ENCODE measurements around the gene MYOCOS. TPM values are rescaled to one million over a fixed set of nuclear protein-coding genes. Genes with fewer than 3 reads are reported as not detected.

The MYOCOS gene
- total RNA-seq, 5 donors from 2014 or later (not counting 1 experiment from before 2014, with no cell fraction given) = 0.18 to 0.33 TPM; not detected in 3

- Histone ChIP-seq H3K36me3 (ENCODE audit: control insufficient read depth in 2 of 2, extremely low read depth in 1 of 2, insufficient read depth in 1 of 2, low read length in 1 of 2) (no peaks in the 10 kb centered on the region), H3K27me3 (replicated peaks in 1 of 2; ENCODE audit: control insufficient read depth in 2 of 2, extremely low read depth in 1 of 2, insufficient read depth in 2 of 2, low read length in 1 of 2) (peaks cover 0 to 2% of the 10 kb centered on the region in 2 experiments), H3K4me3 (ENCODE audit: control insufficient read depth in 1 of 2, extremely low read depth in 1 of 2, low read length in 1 of 2) (no peak overlapping the region), H3K27ac (ENCODE audit: low read length) (no peak overlapping the region), H3K9me3 (no peaks in the 10 kb centered on the region), H3K4me1 (ENCODE audit: control insufficient read depth in 1 of 2, extremely low read depth in 1 of 2, insufficient read depth in 2 of 2, low read length in 2 of 2) (no peaks in the 10 kb centered on the region)
- ChIA-PET POLR2A (no interaction called here), CTCF (no interaction called here)
- no peak for DNase-seq
- no peak for ATAC-seq (replicated peaks in 1 of 4)
- H3K27ac Mint-ChIP-seq = no peak overlapping the region
- H3K4me3 Mint-ChIP-seq = no peak overlapping the region
- no peaks in the 10 kb centered on the region for H3K36me3 Mint-ChIP-seq
- WGBS (ENCODE audit: insufficient coverage) = 90% methylated on average over 2 of the region's 7 CpGs
- no peaks in the 10 kb centered on the region for H3K4me1 Mint-ChIP-seq
- peaks cover 0 to 6% of the 10 kb centered on the region in 2 donors for H3K27me3 Mint-ChIP-seq
- H3K9me3 Mint-ChIP-seq = no peaks in the 10 kb centered on the region
Measured at GRCh38 chr1:171663036-171663853, 41.2 kb downstream of the MYOCOS start.

DNA sequence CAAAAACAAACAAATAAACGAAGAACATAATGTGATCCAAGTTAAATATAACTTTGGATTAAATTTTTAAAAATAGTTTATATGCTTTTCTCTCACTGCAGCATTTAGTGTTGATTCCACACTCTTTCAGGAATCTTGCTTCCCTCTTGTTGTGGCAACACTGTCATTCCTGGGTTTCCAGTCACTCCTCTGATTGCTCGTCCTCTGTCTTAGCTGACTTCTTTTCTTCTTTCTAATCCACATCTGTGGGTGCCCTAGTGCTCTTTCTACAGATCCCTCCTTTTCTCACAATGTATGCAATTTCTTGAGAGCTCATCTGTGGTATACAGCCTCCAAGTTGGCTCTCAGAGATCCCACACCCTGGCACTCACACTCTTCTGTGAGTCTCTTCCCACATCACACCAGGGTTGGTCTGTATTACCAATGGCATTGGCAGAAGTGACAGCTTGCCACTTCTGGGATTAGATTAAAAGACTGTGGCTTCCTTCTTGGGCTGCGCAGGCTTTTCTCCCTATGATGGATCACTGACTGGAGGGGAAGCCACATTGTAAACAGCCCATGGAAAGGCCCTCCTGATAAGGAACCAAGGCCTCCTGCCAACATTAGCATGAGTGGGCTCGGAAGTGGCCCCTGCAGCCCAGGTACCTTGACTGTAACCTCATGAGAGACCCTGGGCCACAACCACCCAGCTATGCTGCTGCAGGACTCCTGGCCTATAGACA, 42.0 kb downstream of the MYOCOS start:
- H3K4me3 Mint-ChIP-seq = no peak overlapping the region
- H3K4me1 ChIP-seq (ENCODE audit: control insufficient read depth in 1 of 2, extremely low read depth in 1 of 2, insufficient read depth in 2 of 2, low read length in 2 of 2) = no peaks in the 10 kb centered on the region
- H3K4me3 ChIP-seq (ENCODE audit: control insufficient read depth in 1 of 2, extremely low read depth in 1 of 2, low read length in 1 of 2) = no peak overlapping the region
- peaks cover 0 to 6% of the 10 kb centered on the region in 2 donors for H3K27me3 Mint-ChIP-seq
- H3K9me3 Mint-ChIP-seq = no peaks in the 10 kb centered on the region
- 68% methylated on average over 3 of the region's 4 CpGs for WGBS (ENCODE audit: insufficient coverage)
- ChIA-PET CTCF (no interaction called here), POLR2A (no interaction called here)
- no peak for DNase-seq
- H3K9me3 ChIP-seq = no peaks in the 10 kb centered on the region
- no peaks in the 10 kb centered on the region for H3K36me3 Mint-ChIP-seq
- peaks cover 0 to 3% of the 10 kb centered on the region in 2 experiments for H3K27me3 ChIP-seq (replicated peaks in 1 of 2; ENCODE audit: control insufficient read depth in 2 of 2, extremely low read depth in 1 of 2, insufficient read depth in 2 of 2, low read length in 1 of 2)
- ATAC-seq (replicated peaks in 1 of 4) = no peak
- no peaks in the 10 kb centered on the region for H3K36me3 ChIP-seq (ENCODE audit: control insufficient read depth in 2 of 2, extremely low read depth in 1 of 2, insufficient read depth in 1 of 2, low read length in 1 of 2)
- H3K4me1 Mint-ChIP-seq = no peaks in the 10 kb centered on the region
- no peak overlapping the region for H3K27ac Mint-ChIP-seq
- H3K27ac ChIP-seq (ENCODE audit: low read length) = no peak overlapping the region

DNA sequence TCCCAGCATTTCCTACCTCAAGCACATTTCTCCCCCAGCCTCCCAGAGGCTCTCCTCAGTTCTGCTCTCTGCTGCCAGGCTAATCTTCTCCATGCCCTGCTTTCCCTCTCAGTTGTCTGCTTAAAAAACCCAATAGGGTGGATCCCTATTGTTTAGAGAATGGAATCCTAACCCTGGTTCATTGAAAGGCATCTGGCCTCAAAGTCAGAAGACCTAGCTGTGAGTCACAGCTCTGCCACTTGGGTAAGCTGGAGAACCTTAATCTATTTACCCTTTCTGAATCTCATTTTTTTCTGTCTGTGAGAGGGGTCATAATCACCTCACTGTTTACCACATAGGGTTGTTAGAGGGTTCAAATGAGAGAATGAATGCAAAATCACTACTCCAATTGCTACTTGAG, 42.9 kb downstream of the MYOCOS start:
- Histone ChIP-seq H3K27ac (ENCODE audit: low read length) (no peak overlapping the region), H3K36me3 (ENCODE audit: control insufficient read depth in 2 of 2, extremely low read depth in 1 of 2, insufficient read depth in 1 of 2, low read length in 1 of 2) (no peaks in the 10 kb centered on the region), H3K4me1 (ENCODE audit: control insufficient read depth in 1 of 2, extremely low read depth in 1 of 2, insufficient read depth in 2 of 2, low read length in 2 of 2) (no peaks in the 10 kb centered on the region), H3K9me3 (no peaks in the 10 kb centered on the region), H3K27me3 (replicated peaks in 1 of 2; ENCODE audit: control insufficient read depth in 2 of 2, extremely low read depth in 1 of 2, insufficient read depth in 2 of 2, low read length in 1 of 2) (peaks cover 0 to 4% of the 10 kb centered on the region in 2 experiments), H3K4me3 (ENCODE audit: control insufficient read depth in 1 of 2, extremely low read depth in 1 of 2, low read length in 1 of 2) (no peak overlapping the region)
- ATAC-seq (replicated peaks in 1 of 4) (no peak), DNase-seq (no peak)
- no peaks in the 10 kb centered on the region for H3K9me3 Mint-ChIP-seq
- no peaks in the 10 kb centered on the region for H3K36me3 Mint-ChIP-seq
- no peak overlapping the region for H3K27ac Mint-ChIP-seq
- ChIA-PET CTCF (no interaction called here), POLR2A (no interaction called here)
- H3K4me1 Mint-ChIP-seq = no peaks in the 10 kb centered on the region
- H3K4me3 Mint-ChIP-seq = no peak overlapping the region
- peaks cover 0 to 6% of the 10 kb centered on the region in 2 donors for H3K27me3 Mint-ChIP-seq

- H3K4me3 Mint-ChIP-seq = no peak overlapping the region
- CTCF ChIA-PET = interaction anchor here in 1 of 2 donors (0.6 kb wide), 1 partner anchor 22 kb away, joined by 5 read pairs; no protein-coding TSS in a partner anchor
Measured at GRCh38 chr1:171666114-171666769, 44.2 kb downstream of the MYOCOS start.

DNA sequence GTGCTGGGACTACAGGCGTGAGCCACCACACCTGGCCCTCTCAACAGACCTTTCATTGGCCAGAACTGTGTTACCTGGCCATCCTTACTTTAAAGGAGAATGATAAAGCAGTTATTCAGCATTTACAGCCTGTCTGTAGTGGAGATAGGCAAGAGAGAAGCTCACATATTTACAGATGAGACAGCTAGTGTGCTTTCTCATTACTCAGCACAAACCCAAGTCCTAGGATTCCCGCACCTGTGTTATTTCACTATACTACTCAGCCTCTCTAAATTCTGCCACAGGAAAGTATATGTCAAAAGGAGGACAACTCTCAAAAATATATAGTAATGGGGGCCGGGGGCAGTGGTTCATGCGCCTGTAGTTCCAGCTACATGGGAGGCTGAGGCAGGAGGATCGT, 46.3 kb downstream of the MYOCOS start:
- no peaks in the 10 kb centered on the region for H3K4me1 ChIP-seq (ENCODE audit: control insufficient read depth in 1 of 2, extremely low read depth in 1 of 2, insufficient read depth in 2 of 2, low read length in 2 of 2)
- no peak overlapping the region for H3K4me3 Mint-ChIP-seq

More at GRCh38 chr1:171666114-171666769, 44.2 kb downstream of the MYOCOS start:
- H3K9me3 ChIP-seq = no peaks in the 10 kb centered on the region
- Mint-ChIP-seq H3K27me3 (peaks cover 0 to 8% of the 10 kb centered on the region in 2 donors), H3K9me3 (no peaks in the 10 kb centered on the region), H3K27ac (no peak overlapping the region), H3K36me3 (no peaks in the 10 kb centered on the region), H3K4me1 (no peaks in the 10 kb centered on the region)
- H3K4me1 ChIP-seq (ENCODE audit: control insufficient read depth in 1 of 2, extremely low read depth in 1 of 2, insufficient read depth in 2 of 2, low read length in 2 of 2) = no peaks in the 10 kb centered on the region
- POLR2A ChIA-PET = no interaction called here
- H3K36me3 ChIP-seq (ENCODE audit: control insufficient read depth in 2 of 2, extremely low read depth in 1 of 2, insufficient read depth in 1 of 2, low read length in 1 of 2) = no peaks in the 10 kb centered on the region
- no peak for ATAC-seq (replicated peaks in 1 of 4)
- no peak overlapping the region for H3K4me3 ChIP-seq (ENCODE audit: control insufficient read depth in 1 of 2, extremely low read depth in 1 of 2, low read length in 1 of 2)
- no CpG with 5 or more reads among the region's 4 CpGs for WGBS (ENCODE audit: insufficient coverage)
- DNase-seq = no peak
- H3K27me3 ChIP-seq (replicated peaks in 1 of 2; ENCODE audit: control insufficient read depth in 2 of 2, extremely low read depth in 1 of 2, insufficient read depth in 2 of 2, low read length in 1 of 2) = peaks cover 0 to 8% of the 10 kb centered on the region in 2 experiments
- H3K27ac ChIP-seq (ENCODE audit: low read length) = no peak overlapping the region

GRCh38 chr1:171670739-171671138, 48.7 kb downstream of the MYOCOS start:
- ATAC-seq (replicated peaks in 1 of 4) (no peak), DNase-seq (no peak)
- H3K4me3 ChIP-seq (ENCODE audit: control insufficient read depth in 1 of 2, extremely low read depth in 1 of 2, low read length in 1 of 2) = no peak overlapping the region
- no peaks in the 10 kb centered on the region for H3K4me1 ChIP-seq (ENCODE audit: control insufficient read depth in 1 of 2, extremely low read depth in 1 of 2, insufficient read depth in 2 of 2, low read length in 2 of 2)
- Mint-ChIP-seq H3K4me3 (no peak overlapping the region), H3K4me1 (no peaks in the 10 kb centered on the region), H3K27me3 (peaks cover 3 to 6% of the 10 kb centered on the region in 2 donors), H3K36me3 (no peaks in the 10 kb centered on the region), H3K9me3 (no peaks in the 10 kb centered on the region), H3K27ac (no peak overlapping the region)
- H3K9me3 ChIP-seq = no peaks in the 10 kb centered on the region
- ChIA-PET CTCF (interaction anchor here in 1 of 2 donors (0.6 kb wide), 1 partner anchor 39 kb away, joined by 5 read pairs; no protein-coding TSS in a partner anchor), POLR2A (no interaction called here)
- no peaks in the 10 kb centered on the region for H3K36me3 ChIP-seq (ENCODE audit: control insufficient read depth in 2 of 2, extremely low read depth in 1 of 2, insufficient read depth in 1 of 2, low read length in 1 of 2)
- no peak overlapping the region for H3K27ac ChIP-seq (ENCODE audit: low read length)
- WGBS (ENCODE audit: insufficient coverage) = 94% methylated on average over 28 of the region's 28 CpGs
- peaks cover 0 to 7% of the 10 kb centered on the region in 2 experiments for H3K27me3 ChIP-seq (replicated peaks in 1 of 2; ENCODE audit: control insufficient read depth in 2 of 2, extremely low read depth in 1 of 2, insufficient read depth in 2 of 2, low read length in 1 of 2)

More for the DNA sequence above, 46.3 kb downstream of the MYOCOS start:
- no peaks in the 10 kb centered on the region for H3K4me1 Mint-ChIP-seq
- peaks cover 6 to 8% of the 10 kb centered on the region in 2 donors for H3K27me3 Mint-ChIP-seq
- no peaks in the 10 kb centered on the region for H3K36me3 Mint-ChIP-seq
- H3K9me3 Mint-ChIP-seq = no peaks in the 10 kb centered on the region
- Histone ChIP-seq H3K27ac (ENCODE audit: low read length) (no peak overlapping the region), H3K27me3 (replicated peaks in 1 of 2; ENCODE audit: control insufficient read depth in 2 of 2, extremely low read depth in 1 of 2, insufficient read depth in 2 of 2, low read length in 1 of 2) (peaks cover 0 to 8% of the 10 kb centered on the region in 2 experiments), H3K9me3 (no peaks in the 10 kb centered on the region), H3K4me3 (ENCODE audit: control insufficient read depth in 1 of 2, extremely low read depth in 1 of 2, low read length in 1 of 2) (no peak overlapping the region), H3K36me3 (ENCODE audit: control insufficient read depth in 2 of 2, extremely low read depth in 1 of 2, insufficient read depth in 1 of 2, low read length in 1 of 2) (no peaks in the 10 kb centered on the region)
- no CpG with 5 or more reads among the region's 5 CpGs for WGBS (ENCODE audit: insufficient coverage)
- ChIA-PET CTCF (no interaction called here), POLR2A (no interaction called here)
- no peak overlapping the region for H3K27ac Mint-ChIP-seq
- DNase-seq = no peak
- no peak for ATAC-seq (replicated peaks in 1 of 4)
